Uterus (tissue), 2 donors: Measurements from ENCODE around the gene NKAIN2.

Experiments
- POLR2A ChIP-seq, 2 donors: fragments of 450-650 bp; IDR thresholded peaks; one replicate each; pipeline ENCODE4 v1.6.1; 2016; ENCODE audit warnings: antibody characterized with exemption in 2 of 2, mild to moderate bottlenecking in 1 of 2, moderate library complexity in 1 of 2
- TF ChIP-seq, protein P1 (sequence below), 4 experiments: fragments of 200-600 bp in 2 of 4; fragments of 450-650 bp in 2 of 4; sonication (generic) in 2 of 4; IDR thresholded peaks; one replicate each; pipeline ENCODE4 v1.5.1; 2016 to 2019; ENCODE audit warnings: antibody characterized with exemption in 4 of 4, mild to moderate bottlenecking in 2 of 4, moderate library complexity in 1 of 4

DNA sequence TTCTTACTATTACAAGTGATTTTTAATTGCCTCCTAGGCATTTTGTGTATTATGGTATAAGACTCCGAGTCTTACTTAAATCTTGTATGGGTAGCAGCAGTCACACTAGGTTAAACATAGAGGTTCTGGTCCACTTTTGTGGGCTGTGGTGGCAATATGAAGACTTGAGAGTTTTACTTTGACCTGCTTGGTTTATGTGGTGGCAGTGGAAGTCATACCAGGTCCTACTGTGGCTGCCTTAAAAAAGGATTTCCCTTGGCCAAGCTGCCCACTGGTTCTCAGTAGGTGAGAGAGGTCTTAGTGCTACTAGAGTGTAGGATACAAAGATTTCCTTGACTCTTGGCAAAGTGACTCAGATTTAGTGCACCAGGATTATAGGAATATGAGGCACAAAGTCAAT, 44.2 kb upstream of the NKAIN2 start:
- TF ChIP-seq, protein P1, sequence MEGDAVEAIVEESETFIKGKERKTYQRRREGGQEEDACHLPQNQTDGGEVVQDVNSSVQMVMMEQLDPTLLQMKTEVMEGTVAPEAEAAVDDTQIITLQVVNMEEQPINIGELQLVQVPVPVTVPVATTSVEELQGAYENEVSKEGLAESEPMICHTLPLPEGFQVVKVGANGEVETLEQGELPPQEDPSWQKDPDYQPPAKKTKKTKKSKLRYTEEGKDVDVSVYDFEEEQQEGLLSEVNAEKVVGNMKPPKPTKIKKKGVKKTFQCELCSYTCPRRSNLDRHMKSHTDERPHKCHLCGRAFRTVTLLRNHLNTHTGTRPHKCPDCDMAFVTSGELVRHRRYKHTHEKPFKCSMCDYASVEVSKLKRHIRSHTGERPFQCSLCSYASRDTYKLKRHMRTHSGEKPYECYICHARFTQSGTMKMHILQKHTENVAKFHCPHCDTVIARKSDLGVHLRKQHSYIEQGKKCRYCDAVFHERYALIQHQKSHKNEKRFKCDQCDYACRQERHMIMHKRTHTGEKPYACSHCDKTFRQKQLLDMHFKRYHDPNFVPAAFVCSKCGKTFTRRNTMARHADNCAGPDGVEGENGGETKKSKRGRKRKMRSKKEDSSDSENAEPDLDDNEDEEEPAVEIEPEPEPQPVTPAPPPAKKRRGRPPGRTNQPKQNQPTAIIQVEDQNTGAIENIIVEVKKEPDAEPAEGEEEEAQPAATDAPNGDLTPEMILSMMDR (IDR thresholded peaks at IDR 0.05), result no peak
- TF ChIP-seq POLR2A (IDR thresholded peaks at IDR 0.05), result no peak
